NOMO-1 treated with dmso at 0.1 percent for 144 hours (cell line): ENCODE measurements around the gene ATG2B.
A peak's percentile ranks its signal among the peaks of the same experiment; 100 is the strongest.
"Not testable (repeated sequence)": the region's sequence is repeated elsewhere in the genome, so short reads cannot be mapped to it uniquely, and the experiment has no call there.

Experiments used
- DNase-seq: peaks from one replicate; lab custom pipeline; 2025; ENCODE audit not compliant: unreplicated experiment; lab: John Stamatoyannopoulos, UW

Gene ATG2B

GRCh38 chr14:96252999-96253539 is 110.1 kb downstream of the ATG2B start:
- no peak for DNase-seq

- DNase-seq: no peak
Observed at GRCh38 chr14:96252323-96252998, 110.7 kb downstream of the ATG2B start.

DNA sequence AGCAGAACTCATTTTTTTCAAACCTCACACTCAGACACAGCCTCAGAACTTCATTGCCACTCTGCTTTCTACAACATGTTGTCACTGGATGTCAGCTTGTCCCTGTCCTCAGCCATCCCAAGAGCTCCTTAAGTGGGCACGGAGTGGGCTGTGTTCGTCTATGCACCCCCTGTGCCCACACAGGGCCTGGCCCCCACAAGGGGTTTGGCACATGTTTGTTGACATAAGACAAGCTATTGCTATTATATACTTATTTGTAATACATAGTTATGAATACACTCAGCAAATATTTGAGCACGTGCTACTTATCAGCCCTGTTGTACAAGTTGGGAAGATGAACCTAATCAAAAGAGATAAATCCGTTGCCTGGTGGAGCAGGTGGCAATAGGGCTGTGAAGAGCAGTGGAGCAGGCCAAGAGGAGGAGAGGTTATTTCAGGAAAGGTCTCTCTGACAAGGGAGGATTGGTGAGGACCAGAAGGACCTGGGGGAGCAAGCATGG is 111.4 kb downstream of the ATG2B start:
- DNase-seq: no peak

DNA sequence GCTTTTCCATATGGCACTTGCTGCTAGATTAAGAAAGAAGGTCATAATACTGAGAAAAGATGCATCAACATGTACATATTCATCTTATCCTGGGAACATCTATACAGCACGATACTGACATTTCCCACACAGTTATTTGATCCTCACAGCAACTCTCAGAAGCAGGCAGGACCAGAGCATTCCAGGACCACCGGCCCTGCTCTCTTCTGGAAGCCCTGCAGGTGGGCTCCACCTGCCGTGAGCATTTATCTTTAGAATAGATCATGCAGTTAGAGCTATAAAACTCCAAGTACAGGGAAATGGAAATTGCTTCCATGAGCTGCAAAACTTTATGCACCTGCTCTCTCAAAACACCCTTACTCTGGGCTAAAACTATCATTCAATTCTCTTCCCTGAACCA is 112.7 kb downstream of the ATG2B start:
- no peak for DNase-seq

- peak; percentile 91 for DNase-seq
Observed at GRCh38 chr14:96249029-96249428, 114.1 kb downstream of the ATG2B start.

DNA sequence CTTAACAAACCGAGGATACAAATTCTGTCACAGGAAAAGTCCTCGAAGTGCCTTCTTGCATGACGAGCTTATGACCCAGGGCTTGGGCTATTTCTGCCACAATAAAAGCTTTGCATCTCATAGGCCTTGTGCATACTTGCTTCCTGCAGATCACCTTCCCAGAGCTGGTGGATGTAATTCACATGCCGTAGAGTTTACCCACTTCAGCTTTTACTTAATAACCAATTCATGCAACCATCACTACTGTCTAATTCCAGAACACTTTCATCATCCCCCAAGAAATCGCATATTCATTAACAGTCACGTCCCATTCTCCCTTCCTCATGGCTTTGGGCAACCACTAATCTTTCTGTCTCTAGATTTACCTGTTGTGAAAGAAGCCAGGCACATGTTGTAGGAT is 116.1 kb downstream of the ATG2B start:
- DNase-seq: no peak

GRCh38 chr14:96246539-96246847 is 116.6 kb downstream of the ATG2B start:
- DNase-seq: no peak

- no peak for DNase-seq
Observed at GRCh38 chr14:96245710-96246538, 117.2 kb downstream of the ATG2B start.

DNA sequence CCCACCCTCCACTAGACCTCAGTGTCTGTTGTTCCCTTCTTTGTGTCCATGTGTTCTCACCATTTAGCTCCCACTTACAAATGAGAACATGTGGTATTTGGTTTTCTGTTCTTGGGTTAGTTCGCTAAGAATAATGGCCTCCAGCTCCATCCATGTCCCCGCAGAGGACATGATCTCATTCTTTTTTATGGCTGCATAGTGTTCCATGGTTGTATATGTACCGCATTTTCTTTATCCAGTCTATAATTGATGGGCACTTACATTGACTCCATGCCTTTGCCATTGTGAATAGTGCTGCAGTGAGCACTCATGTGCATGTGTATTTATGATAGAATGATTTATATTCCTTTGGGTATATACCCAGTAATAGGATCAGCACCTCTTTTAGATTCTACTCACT is 118.1 kb downstream of the ATG2B start:
- not testable (repeated sequence) for DNase-seq

- DNase-seq: no peak
Observed at GRCh38 chr14:96243785-96244184, 119.4 kb downstream of the ATG2B start.

- no peak for DNase-seq
Observed at GRCh38 chr14:96242126-96242525, 121.0 kb downstream of the ATG2B start.

DNA sequence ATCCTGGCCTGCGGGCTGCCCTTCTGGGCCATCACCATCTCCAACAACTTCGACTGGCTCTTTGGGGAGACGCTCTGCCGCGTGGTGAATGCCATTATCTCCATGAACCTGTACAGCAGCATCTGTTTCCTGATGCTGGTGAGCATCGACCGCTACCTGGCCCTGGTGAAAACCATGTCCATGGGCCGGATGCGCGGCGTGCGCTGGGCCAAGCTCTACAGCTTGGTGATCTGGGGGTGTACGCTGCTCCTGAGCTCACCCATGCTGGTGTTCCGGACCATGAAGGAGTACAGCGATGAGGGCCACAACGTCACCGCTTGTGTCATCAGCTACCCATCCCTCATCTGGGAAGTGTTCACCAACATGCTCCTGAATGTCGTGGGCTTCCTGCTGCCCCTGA is 122.5 kb downstream of the ATG2B start:
- no peak for DNase-seq

- DNase-seq: no peak
Observed at GRCh38 chr14:96239711-96240141, 123.4 kb downstream of the ATG2B start.

DNA sequence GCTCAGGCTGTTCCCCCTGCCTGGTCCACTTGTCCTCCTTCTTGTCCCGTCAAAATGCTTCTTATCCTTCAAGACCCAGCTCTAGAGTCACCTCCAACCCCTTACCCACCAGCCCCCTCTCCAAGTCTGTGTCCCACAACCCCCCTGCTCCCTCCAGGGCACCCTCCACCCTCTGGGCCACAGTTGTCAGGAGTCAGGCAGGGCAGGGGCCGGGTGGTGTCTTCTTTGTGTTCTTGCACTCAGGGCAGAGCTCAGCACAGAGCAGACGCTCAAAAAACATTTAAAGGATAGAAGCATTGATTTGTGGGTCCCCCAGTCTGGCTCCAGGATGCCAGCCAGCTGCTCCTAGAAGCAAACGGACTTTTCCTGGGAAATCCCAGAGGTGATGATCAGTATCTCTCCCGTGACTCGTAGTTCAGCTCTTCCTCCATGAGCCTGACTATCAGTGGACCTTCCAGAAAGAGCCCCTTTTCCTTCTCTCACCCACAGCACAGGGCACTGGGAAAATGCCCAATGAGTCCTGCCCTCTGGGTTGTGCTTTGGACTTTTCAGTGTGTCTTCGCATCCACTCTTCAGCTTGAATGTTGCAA is 124.4 kb downstream of the ATG2B start:
- no peak for DNase-seq

DNA sequence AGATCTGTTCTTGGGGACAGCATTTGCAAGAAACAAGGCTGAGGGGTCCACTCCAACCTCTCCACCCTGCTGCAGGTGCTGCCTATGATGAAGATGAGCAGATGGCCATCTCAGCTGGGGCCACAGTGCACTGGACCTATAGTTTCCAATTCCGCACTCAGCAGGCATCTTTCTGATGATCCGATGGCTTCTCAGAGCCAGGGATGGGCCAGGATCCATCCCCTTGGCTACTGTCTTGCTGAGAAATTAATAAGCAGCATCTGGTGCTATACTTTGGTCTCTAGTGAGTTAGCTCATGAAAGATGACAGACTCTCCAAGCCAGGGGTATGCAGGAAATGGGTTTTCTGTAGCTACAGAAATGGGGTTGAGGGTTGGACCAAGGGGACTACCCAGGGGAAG is 125.5 kb downstream of the ATG2B start:
- DNase-seq: no peak

GRCh38 chr14:96235426-96235825 is 127.7 kb downstream of the ATG2B start:
- no peak for DNase-seq

DNA sequence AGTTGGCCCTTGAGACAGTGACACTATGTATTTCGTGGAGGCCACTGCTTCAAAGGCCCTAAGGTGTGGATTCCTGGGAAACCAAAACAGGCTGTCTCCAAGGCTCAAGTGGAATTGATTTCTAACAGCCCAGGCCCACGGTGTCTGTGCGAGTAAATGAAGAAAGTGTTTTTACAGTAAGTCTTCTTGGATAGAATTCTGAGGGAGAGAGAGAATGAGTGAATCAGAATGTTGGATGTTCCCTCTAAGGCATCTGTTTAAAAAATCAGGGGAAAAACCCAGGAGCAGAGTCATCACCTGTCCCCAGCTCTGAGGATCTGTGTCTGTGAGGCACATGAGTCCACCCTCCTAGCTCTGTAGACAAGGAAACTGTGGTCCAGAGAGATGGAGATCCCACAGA is 129.5 kb downstream of the ATG2B start:
- no peak for DNase-seq

GRCh38 chr14:96232506-96232905 is 130.6 kb downstream of the ATG2B start:
- no peak for DNase-seq

DNA sequence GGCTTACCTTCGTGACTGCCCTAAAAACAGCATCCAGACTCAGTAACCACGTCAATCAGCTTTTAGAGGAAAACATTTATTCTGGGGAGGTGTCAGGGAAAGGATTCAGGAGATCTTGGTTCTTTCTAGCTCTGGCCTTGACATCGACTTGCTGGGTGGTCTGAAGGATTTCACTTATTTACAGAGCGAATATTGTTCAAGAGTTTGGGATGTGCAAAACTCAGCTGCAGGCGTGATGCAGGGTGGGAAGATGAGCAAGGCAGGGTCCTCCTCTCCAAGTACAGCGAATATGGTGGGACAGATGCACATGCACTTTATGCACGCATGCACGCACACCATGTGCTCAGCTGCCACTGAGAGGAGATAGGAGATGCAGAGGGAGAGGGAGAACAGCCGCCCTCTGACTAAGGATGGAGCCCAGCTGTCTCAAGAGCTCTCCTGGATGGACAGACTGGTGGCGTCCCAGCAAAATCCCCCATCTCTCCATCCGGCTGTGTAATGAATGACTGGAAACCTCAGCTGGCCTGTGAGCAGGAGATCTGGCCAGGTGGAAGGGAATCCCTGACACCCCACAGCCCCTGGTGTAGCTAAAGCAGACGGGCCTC is 131.5 kb downstream of the ATG2B start:
- DNase-seq: no peak

GRCh38 chr14:96231056-96231455 is 132.1 kb downstream of the ATG2B start:
- no peak for DNase-seq

GRCh38 chr14:96229315-96229714 is 133.8 kb downstream of the ATG2B start:
- DNase-seq: no peak
